OCI-LY1 (cell line): ENCODE measurements around the gene TMC2.

ENCODE experiments used
- H2AFZ ChIP-seq: fragments of 200-600 bp; sonication (generic), shearing (Covaris generic); 2 replicates; pipeline ENCODE4 v1.6.0; 2014; ENCODE audit warnings: antibody characterized with exemption, mild to moderate bottlenecking, low read length
- H3F3A ChIP-seq: fragments of 200-600 bp; sonication (generic), shearing (Covaris generic); 2 replicates; pipeline ENCODE4 v1.6.0; 2014; ENCODE audit warnings: mild to moderate bottlenecking, antibody characterized with exemption, low read length, moderate library complexity; ENCODE audit not compliant: insufficient read depth
- H3K27ac ChIP-seq: fragments of 200-600 bp; sonication (generic); 2 replicates; pipeline ENCODE4 v1.5.1; 2014; ENCODE audit warnings: low read length, mixed run types, mild to moderate bottlenecking, low read depth; ENCODE audit not compliant: poor library complexity, severe bottlenecking
- H3K27me3 ChIP-seq: fragments of 200-600 bp; sonication (generic); 2 replicates; pipeline ENCODE4 v1.6.0; 2014; ENCODE audit warnings: antibody characterized with exemption, mild to moderate bottlenecking, low read length, moderate library complexity; ENCODE audit not compliant: insufficient read depth
- H3K36me3 ChIP-seq: fragments of 200-600 bp; sonication (generic); 2 replicates; pipeline ENCODE4 v1.6.1; 2014; ENCODE audit warnings: mild to moderate bottlenecking, antibody characterized with exemption, low read length, moderate library complexity, mixed read lengths; ENCODE audit not compliant: insufficient read depth
- H3K4me1 ChIP-seq: fragments of 200-600 bp; sonication (generic); 2 replicates; pipeline ENCODE4 v1.5.1; 2014; ENCODE audit warnings: mild to moderate bottlenecking, low read length, moderate library complexity; ENCODE audit not compliant: insufficient read depth, severe bottlenecking
- H3K4me2 ChIP-seq: fragments of 200-600 bp; sonication (generic), shearing (Covaris generic); 2 replicates; pipeline ENCODE4 v1.6.1; 2014; ENCODE audit warnings: low read length
- H3K4me3 ChIP-seq: fragments of 200-600 bp; sonication (generic); 2 replicates; pipeline ENCODE4 v1.5.1; 2014; ENCODE audit warnings: low read length, low read depth, mild to moderate bottlenecking, mixed read lengths; ENCODE audit not compliant: poor library complexity, severe bottlenecking
- H3K79me2 ChIP-seq: fragments of 200-600 bp; shearing (Covaris generic); 2 replicates; pipeline ENCODE4 v1.6.1; 2016; ENCODE audit warnings: mixed run types, low read length, mixed read lengths; ENCODE audit not compliant: insufficient read depth
- H3K9ac ChIP-seq: fragments of 200-600 bp; sonication (generic), shearing (Covaris generic); 2 replicates; pipeline ENCODE4 v1.6.1; 2014; ENCODE audit warnings: mild to moderate bottlenecking, low read length, mixed read lengths
- H3K9me2 ChIP-seq: fragments of 200-600 bp; sonication (generic), shearing (Covaris generic); 2 replicates; pipeline ENCODE4 v1.6.1; 2014; ENCODE audit warnings: low read depth, mild to moderate bottlenecking, low read length, mixed read lengths
- H3K9me3 ChIP-seq: fragments of 200-600 bp; shearing (Covaris generic); 2 replicates; pipeline ENCODE4 v1.6.1; 2014; ENCODE audit warnings: low read length, mixed read lengths
- H4K20me1 ChIP-seq: fragments of 200-600 bp; sonication (generic), shearing (Covaris generic); 2 replicates; pipeline ENCODE4 v1.6.0; 2016; ENCODE audit warnings: mild to moderate bottlenecking, low read length; ENCODE audit not compliant: insufficient read depth
- EZH2 ChIP-seq: fragments of 200-600 bp; sonication (generic), shearing (Covaris generic); IDR thresholded peaks from 2 replicates; pipeline ENCODE4 v1.8.0; 2017; ENCODE audit warnings: borderline replicate concordance, mixed run types, mild to moderate bottlenecking, antibody characterized with exemption, low read length, moderate library complexity, mixed read lengths
- TF ChIP-seq, protein P1 (sequence below): fragments of 200-600 bp; sonication (generic), shearing (Covaris generic); IDR thresholded peaks from 2 replicates; pipeline ENCODE4 v1.5.1; 2017; ENCODE audit warnings: mild to moderate bottlenecking, antibody characterized with exemption, low read length, moderate library complexity, mixed read lengths

The TMC2 gene

DNA sequence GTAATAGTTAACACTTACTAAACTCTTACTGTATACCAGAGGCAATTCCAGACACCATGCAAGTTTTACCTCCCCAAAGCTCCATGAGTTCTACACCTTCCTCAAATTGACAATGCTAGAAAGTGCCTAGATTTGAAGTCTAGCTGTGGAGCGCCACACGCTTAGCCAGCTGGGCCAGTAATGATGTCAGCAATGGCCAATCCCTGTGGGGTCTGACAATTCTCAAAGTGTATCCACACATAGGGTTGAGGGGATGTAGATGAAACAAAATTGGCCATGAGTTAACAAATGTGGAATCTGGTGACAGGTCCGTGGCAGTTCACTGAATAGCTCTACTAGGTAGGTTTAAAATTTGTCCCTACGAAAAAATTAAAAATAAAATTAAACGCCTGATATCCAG, 28.9 kb upstream of the TMC2 start:
- TF ChIP-seq, protein P1, sequence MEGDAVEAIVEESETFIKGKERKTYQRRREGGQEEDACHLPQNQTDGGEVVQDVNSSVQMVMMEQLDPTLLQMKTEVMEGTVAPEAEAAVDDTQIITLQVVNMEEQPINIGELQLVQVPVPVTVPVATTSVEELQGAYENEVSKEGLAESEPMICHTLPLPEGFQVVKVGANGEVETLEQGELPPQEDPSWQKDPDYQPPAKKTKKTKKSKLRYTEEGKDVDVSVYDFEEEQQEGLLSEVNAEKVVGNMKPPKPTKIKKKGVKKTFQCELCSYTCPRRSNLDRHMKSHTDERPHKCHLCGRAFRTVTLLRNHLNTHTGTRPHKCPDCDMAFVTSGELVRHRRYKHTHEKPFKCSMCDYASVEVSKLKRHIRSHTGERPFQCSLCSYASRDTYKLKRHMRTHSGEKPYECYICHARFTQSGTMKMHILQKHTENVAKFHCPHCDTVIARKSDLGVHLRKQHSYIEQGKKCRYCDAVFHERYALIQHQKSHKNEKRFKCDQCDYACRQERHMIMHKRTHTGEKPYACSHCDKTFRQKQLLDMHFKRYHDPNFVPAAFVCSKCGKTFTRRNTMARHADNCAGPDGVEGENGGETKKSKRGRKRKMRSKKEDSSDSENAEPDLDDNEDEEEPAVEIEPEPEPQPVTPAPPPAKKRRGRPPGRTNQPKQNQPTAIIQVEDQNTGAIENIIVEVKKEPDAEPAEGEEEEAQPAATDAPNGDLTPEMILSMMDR: no peak
- no peak for TF ChIP-seq EZH2
- H3K4me3 ChIP-seq: peak overlapping the region; percentile 76
- H3K27ac ChIP-seq: no peak overlapping the region
- no peaks in the 10 kb centered on the region for H3K27me3 ChIP-seq
- no peaks in the 10 kb centered on the region for H4K20me1 ChIP-seq
- H3K9me2 ChIP-seq: no peaks in the 10 kb centered on the region
- H3K36me3 ChIP-seq: no peaks in the 10 kb centered on the region; the same call in 1 of the 2 replicates
- H3K79me2 ChIP-seq: peaks cover 16% of the 10 kb centered on the region
- H3F3A ChIP-seq: no peaks in the 10 kb centered on the region
- H3K4me2 ChIP-seq: peak overlapping the region; percentile 87
- H3K9me3 ChIP-seq: no peaks in the 10 kb centered on the region
- peaks cover 17% of the 10 kb centered on the region for H3K4me1 ChIP-seq
- peak overlapping the region; percentile 73 for H3K9ac ChIP-seq
- H2AFZ ChIP-seq: no peak overlapping the region

DNA sequence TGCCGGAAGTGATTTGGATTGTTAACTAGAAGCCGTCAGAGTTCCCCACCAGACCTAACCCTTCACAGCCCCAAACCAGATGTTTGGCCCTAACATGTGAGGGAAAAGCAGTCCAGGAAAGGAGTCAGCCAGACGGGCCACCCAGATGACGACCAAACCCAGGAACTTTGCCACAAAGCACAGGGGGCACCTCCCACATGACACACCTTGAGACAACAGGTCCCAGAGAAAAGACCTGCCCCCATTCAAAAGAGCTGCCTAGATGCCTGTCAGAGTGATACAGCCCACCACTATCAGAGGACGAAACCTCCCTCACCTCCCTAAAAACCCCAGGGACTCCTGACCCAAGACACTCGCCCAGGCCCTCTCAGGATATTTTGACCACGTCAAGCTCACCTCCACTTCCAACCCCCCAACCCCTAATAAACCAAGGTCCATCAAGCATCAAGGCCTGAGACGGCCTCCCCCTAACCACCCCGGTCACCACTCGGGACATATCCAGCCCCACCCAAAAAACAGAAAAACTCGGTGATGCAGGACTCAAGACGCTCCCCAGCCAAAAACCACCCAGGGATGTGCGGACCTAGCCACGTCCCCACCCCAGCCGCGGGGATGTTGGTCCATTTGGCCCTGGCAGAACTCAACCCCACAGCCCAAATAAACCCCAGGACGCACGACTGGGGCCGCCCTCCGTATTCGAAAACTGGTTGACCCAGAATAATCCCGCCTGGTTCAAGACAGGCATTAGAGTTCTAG, 28.3 kb upstream of the TMC2 start:
- peaks cover 16% of the 10 kb centered on the region for H3K79me2 ChIP-seq
- peak overlapping the region; percentile 76 for H3K4me3 ChIP-seq
- H3K4me1 ChIP-seq: peaks cover 17% of the 10 kb centered on the region
- no peaks in the 10 kb centered on the region for H3K9me2 ChIP-seq
- no peaks in the 10 kb centered on the region for H3F3A ChIP-seq
- H3K27ac ChIP-seq: no peak overlapping the region
- peak overlapping the region; percentile 73 for H3K9ac ChIP-seq
- no peaks in the 10 kb centered on the region; the same call in 1 of the 2 replicates for H3K36me3 ChIP-seq
- TF ChIP-seq, protein P1: no peak
- no peak for TF ChIP-seq EZH2
- H4K20me1 ChIP-seq: no peaks in the 10 kb centered on the region
- H3K9me3 ChIP-seq: no peaks in the 10 kb centered on the region
- no peak overlapping the region for H2AFZ ChIP-seq
- peak overlapping the region; percentile 87 for H3K4me2 ChIP-seq
- no peaks in the 10 kb centered on the region for H3K27me3 ChIP-seq

DNA sequence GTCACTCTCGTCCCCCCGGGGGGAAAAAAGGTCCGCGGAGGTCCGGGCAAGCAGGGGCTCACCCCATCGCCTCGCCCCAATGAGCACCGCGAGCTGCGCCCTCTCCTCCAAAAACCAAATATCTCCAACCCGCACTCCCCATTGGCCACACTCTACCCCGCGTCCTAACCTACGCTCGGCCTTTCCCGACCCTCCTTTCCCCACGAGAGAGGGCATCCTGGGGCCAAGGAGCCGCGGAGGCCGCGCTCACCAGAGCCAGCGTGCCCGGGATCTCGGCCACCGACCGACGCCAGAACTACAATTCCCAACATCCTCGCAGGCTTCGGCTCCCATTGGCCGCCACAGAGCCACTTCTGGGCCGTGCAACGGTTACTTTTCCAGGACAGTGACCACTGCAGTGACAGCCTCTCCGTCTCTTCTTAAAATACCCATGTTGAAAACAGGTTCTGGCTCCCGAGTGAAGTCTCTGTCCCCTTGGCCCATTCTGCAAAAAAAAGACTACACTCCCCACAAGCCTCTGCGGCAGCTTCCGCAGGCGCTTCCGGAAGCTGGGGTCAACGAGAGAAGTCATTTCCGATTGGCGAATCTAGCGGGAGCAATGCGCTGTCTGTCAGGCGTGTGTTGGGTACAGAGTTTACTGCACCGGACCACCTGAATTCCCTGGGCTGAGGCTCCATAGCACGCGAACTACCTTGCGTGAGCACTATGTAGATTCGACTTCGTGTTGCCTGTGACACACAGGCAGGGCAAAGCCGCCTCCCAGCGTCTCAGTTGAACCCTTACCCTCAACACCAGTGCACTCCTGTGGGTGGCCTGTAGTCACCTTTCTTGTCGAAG, 27.5 kb upstream of the TMC2 start, which contains the start of gene ZNF343:
Gene ZNF343 (minus strand): TSS at position 285 of the 837 bp plus-strand sequence. CDS start 15,020 bp downstream, outside the sequence.
- Histone ChIP-seq H3K4me2 (peak within 1 kb of the TSS; percentile 87), H3K4me1 (peaks cover 17% of the 10 kb centered on the region), H3K27me3 (no peaks in the 10 kb centered on the region), H3F3A (no peaks in the 10 kb centered on the region), H4K20me1 (no peaks in the 10 kb centered on the region), H3K36me3 (no peaks in the 10 kb centered on the region; the same call in 1 of the 2 replicates), H3K79me2 (peaks cover 16% of the 10 kb centered on the region), H3K9me2 (no peaks in the 10 kb centered on the region), H3K9me3 (no peaks in the 10 kb centered on the region), H2AFZ (peak within 1 kb of the TSS; percentile 26; the same call in 1 of the 2 replicates), H3K4me3 (peak within 1 kb of the TSS; percentile 76), H3K9ac (peak within 1 kb of the TSS; percentile 73), H3K27ac (peak within 1 kb of the TSS; percentile 29)
- TF ChIP-seq, protein P1: no peak; the same call in 1 of the 2 replicates
- TF ChIP-seq EZH2: no peak
